ENCODE data around the gene SUFU.
"Not testable (repeated sequence)": the region's sequence is repeated elsewhere in the genome, so short reads cannot be mapped to it uniquely, and the experiment has no call there.

SUFU gene

GRCh38 chr10:102656791-102657371, 153.1 kb downstream of the SUFU start:
- intact Hi-C loops (cut with DNase I), result no loop called here
- peak in 3 of 10 donors; percentile 70 to 82 (median 78) for DNase-seq

GRCh38 chr10:102657451-102657850, 153.7 kb downstream of the SUFU start:
- DNase-seq, result peak in 1 of 10 donors; percentile 52
- intact Hi-C loops (cut with DNase I), result no loop called here

DNA sequence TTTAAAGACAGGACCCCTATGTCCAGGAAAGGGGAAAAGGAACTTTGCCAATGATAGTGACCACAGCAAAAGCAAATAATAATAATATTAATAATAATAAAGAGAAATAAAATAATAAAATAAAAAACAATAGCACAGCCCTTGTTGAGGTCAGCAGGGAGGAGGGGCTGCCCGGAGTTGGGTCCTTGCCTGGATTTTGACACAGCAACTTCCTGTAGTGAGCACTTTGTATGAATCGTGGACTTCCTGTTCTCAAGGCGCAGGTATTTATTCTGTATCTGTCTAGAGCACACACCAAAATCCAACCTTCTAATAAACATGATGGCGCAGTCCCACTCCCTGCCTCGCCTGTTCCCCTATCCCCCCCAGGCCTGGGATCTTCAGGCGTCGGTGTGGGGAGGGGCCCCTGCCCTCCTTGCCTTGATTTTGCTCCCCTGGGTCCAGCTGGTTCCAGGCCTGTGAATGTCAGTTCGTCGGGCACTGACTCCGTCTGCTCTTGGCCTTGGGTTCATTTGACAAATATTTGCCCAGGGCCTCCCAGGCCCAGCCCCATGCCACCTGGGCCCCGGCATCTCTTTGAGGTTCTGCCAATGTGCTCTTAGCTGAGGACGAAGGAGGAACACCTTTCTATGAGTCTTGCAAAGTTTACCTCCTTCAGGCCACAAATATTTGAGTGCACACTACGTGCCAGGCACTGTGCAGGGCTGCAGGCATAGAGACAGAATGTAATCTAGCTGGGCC, 154.4 kb downstream of the SUFU start:
- intact Hi-C loops (cut with DNase I), result no loop called here
- DNase-seq, result peak in 1 of 10 donors; percentile 63

- intact Hi-C loops (cut with DNase I), result no loop called here
- peak in 1 of 10 donors; percentile 63 for DNase-seq
Observed at GRCh38 chr10:102658802-102659201, 155.0 kb downstream of the SUFU start.

DNA sequence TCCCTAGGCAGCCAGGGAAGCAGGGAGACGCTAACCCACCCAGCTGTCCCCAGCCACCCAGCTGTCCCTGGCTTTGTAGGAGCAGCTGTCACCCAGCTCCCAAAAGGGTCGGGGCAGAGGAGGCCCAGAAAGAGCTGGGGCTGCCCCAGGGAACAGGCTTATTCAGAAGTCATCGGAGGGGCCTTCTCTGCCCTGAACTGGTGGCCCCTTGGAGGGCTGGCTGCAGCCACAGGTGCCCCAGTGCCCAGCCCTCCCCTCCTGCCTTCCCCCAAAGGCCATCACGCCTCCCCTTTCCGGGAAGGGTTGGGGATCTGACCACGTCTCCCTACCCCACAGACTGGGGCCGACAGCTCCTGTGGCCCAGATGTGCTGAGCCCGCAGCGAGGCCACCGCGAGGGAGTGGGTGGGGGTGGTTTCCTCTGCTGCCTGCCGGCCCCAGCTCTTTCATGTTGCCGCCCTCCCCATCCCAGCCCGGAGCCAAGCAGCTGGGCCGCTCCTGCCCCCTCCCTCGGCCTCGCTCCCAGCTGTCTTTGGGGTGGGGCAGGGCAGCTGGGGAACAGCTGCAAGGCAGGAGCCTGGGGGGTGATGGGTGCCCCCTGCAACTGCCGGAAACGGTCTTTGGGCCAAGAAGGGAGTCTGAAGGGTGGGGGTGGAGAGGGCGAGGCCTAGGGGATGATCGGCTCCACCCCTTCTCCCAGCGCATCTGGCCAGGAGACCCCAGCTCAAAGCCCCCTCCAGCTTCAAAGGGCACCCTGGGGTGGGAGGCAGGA, 157.3 kb downstream of the SUFU start:
- peak in 8 of 10 donors; percentile 48 to 96 (median 62) for DNase-seq

DNA sequence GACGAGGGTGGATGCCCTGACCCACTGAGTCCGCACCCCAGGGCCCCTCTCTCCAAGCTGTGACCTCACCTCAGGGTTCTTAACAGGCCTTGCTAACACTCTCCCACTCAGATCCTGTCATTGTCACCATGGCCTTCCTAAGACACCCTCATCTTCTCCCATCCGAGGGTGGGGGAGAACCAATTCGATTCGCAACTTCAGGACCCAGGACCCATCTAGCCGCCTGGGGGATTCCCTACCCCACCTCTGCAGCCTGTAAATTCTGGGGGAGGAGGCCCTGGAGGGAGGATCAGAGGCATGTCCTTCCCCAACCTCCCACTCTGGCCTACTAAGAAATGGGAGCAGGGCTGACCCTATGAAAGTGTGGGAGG, 157.9 kb downstream of the SUFU start:
- intact Hi-C loops (cut with DNase I), result no loop called here
- no peak for DNase-seq

More for the DNA sequence above, 157.3 kb downstream of the SUFU start:
- intact Hi-C loops (cut with DNase I), result no loop called here

DNA sequence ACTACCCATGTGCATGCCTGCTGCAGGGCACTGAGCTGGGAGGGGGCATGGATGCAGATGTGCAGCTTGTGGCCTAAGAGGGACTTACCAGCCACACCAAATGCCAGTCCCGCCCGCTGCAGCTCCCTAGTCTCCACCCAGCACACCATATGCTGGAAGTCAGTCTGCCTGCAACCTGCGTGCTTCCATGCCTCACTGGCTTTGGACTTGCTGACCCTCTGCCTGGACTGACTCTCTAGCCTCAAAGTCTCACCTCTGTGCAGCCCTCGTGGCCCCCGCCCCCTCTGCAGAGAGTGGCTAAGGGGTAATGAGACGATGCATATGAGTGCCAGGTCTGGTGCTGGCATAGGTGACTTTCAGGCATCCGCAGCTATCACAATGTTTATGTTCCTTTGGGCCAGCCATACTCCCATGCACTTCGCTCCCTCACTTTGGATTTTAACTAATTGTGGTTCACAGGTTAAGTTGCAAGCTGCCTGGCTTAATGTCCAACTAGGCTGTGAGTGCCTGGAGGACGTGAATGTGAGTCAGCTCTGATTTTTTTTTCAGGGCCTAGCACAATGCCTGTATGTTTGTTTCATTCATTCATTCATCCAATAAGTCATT, 162.2 kb downstream of the SUFU start:
- intact Hi-C loops (cut with DNase I), result no loop called here
- DNase-seq, result peak in 2 of 10 donors; percentile 62 to 76

- DNase-seq, result peak in 1 of 10 donors; percentile 19
- intact Hi-C loops (cut with DNase I), result not testable (repeated sequence)
Observed at GRCh38 chr10:102667411-102667810, 163.6 kb downstream of the SUFU start.

DNA sequence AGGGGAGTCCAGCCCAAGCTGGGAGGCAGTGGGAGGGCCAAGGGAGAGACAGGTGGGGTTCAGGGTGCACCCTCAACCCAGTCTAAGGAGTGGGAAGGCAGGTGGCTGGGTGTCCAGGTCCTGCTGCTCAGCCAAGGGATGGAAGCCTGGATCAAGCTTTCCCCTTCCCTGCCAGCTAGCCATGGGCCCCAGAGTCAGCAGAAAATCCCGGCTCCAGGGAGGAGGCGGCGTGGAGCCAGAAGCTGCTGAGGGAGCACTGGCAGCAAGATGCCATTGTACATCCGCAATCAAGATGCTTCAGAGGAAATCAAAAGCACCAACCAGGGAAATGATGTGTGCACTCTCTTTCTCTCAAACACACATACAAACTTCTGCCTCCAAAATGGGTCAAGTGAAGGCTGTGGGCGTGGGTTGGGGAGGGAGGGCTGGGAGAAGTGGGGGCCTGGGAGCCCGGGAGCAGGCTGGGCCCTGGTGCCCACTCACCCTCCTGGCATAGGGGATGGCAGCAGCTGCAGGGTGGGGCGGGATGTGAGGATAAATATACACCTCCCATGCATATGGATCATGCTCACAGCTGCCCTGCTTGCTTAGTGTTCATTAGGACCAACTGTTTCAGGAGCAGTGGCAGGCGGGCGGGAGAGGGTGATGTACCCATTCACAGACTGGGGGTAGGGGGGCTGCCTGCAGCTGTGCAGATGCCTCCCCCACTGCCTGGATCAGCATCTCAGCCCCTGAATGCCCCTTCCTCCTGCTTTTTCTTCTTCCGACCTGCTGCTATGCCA, 164.7 kb downstream of the SUFU start:
- peak in 8 of 10 donors; percentile 21 to 94 (median 70) for DNase-seq
- intact Hi-C loops (cut with DNase I), result no loop called here

- DNase-seq, result peak in 3 of 10 donors; percentile 53 to 89 (median 75)
- intact Hi-C loops (cut with DNase I), result no loop called here
Observed at GRCh38 chr10:102669206-102670064, 165.7 kb downstream of the SUFU start.

DNA sequence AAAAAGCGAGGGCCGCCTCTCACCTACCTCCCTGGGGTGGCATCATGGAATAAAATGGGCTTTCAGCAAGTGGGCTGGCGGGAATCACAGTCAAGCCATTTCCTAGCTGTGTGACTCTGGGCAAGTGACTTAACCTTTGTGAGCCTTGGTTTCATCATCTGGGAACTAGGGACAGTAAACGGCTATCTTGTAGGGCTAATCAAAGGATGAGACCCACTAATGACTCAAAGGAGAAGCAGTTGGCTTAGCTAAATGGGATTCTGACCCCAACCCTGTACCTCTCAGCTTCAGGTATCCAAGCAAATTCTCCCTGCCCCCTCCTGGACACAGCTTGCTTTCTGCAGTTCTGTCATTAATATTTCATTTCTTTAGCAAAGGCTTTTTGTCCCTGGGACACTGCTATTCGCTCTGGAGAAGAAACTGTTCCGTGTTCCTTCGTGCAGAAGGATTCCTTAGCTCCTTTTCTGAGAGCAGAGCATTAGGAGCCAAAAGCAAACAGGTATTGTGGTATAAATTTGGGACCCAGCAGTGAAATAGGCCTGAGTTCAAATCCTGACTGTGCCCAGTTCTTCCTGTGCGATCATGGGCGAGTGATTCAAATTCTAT, 166.4 kb downstream of the SUFU start:
- peak in 2 of 10 donors; percentile 4 to 9 for DNase-seq
- intact Hi-C loops (cut with DNase I), result no loop called here

- intact Hi-C loops (cut with DNase I), result no loop called here
- peak in 3 of 10 donors; percentile 14 to 72 (median 29) for DNase-seq
Observed at GRCh38 chr10:102670871-102671434, 167.2 kb downstream of the SUFU start.

DNA sequence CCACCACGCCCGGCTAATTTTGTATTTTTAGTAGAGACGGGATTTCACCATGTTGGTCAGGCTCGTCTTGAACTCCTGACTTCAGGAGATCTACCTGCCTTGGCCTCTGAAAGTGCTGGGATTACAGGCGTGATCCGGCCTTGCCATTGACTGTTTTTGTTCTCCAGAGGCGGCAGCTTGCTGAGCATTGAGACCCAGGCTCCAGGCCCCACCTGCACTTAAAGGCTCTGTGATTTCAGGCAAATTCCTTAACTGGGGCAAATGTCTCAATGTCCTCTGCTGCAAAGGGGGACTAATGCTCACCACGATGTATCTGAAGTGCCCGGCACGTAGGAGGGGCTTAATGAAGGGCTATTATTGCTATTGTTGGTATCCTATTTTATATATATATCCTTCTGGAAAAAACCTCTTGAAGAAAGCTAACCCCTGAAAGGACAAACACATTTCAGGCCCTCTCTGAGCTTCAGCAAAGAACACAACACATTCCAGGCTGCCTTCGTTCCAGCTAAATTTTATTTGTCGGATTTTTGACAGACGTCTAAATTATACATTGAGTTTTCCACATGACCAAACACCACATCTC, 169.6 kb downstream of the SUFU start:
- peak in 2 of 10 donors; percentile 31 to 59 for DNase-seq
- intact Hi-C loops (cut with DNase I), result no loop called here

- DNase-seq, result peak in 9 of 10 donors; percentile 40 to 93 (median 60)
- intact Hi-C loops (cut with DNase I), result no loop called here
Observed at GRCh38 chr10:102673819-102674511, 170.2 kb downstream of the SUFU start.

GRCh38 chr10:102674566-102674965, 170.8 kb downstream of the SUFU start:
- intact Hi-C loops (cut with DNase I), result no loop called here
- DNase-seq, result peak in 1 of 10 donors; percentile 42

DNA sequence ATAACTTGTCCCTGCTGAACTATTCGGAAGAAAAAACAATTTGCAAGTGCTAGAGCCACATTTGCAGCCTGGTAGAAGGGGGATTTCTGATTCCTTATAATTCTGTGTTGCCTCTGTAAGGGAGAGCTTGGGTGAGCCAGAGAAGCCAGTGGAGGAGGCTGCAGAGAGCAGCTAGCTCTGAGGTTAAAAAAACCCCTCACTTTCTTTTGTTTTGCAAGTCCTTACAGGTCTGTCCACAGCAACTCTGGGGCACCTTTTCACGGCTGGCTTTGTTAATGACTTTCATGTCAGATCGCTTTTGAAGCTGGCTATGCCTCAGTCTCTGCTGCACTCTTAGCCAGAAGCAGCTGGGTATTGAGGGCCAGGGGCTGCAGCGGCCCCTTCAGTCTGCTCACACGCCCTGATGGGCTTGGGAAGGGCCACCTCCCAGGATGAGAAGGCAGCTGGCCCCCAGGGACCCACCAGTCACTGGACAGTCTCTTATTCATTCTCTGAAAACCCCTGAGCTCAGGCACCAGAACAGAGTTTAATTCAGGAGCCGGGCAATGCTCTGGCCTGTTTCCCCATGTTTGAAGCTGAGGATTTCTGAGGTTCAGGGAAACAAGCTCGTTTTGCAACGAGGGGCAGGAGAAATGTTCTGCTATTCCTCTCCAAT, 171.4 kb downstream of the SUFU start:
- intact Hi-C loops (cut with DNase I), result loop anchor here (5.0 kb wide), 1 partner anchor 37 kb away; the partner anchor contains the start of genes ARL3 and SFXN2
- DNase-seq, result peak in 2 of 10 donors; percentile 53 to 59

All from posterior cingulate gyrus (tissue), 11 donors.